H54 (cell line): ENCODE results near the gene TBCC.
"Not testable (repeated sequence)": the region's sequence is repeated elsewhere in the genome, so short reads cannot be mapped to it uniquely, and the experiment has no call there.

Source experiments
- DNase-seq: peaks from one replicate; pipeline ENCODE4 v3.0.0; 2011; ENCODE audit warnings: low spot score, mixed read lengths; ENCODE audit not compliant: insufficient read length
- FAIRE-seq: peaks from 3 replicates; lab custom pipeline; 2011; peaks lifted over from hg19 to GRCh38; lab: Jason Lieb, UNC
- POLR2A ChIP-seq: IDR thresholded peaks from 2 replicates; pipeline ENCODE4 v1.6.1; 2011; ENCODE audit warnings: low read depth, mild to moderate bottlenecking, low read length

Gene TBCC

DNA sequence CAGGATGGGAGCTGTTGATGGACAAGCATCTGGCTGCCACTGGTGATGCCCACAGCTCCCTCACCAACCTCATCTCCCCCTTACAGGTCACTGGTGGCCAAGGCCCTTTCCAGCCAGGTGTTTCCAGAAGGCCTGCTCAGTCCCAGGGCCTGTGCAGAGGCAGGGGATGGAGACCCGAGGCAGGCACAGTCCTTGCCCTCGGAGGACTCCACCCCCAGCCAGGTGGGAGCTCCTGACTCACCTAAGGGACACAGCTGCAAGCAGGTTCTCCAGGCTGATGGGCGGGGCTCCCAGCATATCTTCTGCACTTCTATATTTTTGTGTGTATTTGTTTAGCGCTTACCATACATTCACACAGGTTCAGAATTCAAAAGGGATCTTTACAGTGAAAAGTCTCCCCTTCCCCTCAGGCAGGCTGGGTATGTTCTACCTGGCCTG is 40.9 kb downstream of the TBCC start:
- no peak for TF ChIP-seq POLR2A
- FAIRE-seq (no peak), DNase-seq (no peak)

- DNase-seq (no peak), FAIRE-seq (no peak)
- no peak for TF ChIP-seq POLR2A
Observed at GRCh38 chr6:42704251-42704936, 41.5 kb downstream of the TBCC start.

DNA sequence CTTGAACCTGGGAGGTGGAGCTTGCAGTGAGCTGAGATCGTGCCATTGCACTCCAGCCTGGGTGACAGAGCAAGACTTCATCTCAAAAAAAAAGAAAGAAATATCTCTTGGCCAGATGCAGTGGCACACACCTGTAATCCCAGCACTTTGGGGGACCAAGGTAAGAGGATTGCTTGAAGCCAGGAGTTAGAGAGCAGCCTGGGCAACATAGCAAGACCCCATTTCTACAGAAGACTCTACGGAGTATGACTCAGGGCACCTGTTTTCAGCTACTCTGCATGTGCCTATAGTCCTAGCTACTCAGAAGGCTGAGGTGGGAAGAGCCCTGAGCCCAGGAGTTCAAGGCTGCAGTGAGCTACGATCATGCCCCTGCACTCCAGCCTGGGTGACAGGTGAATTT is 43.1 kb downstream of the TBCC start:
- FAIRE-seq, DNase-seq: not testable (repeated sequence)

- no peak for TF ChIP-seq POLR2A
- FAIRE-seq = peak; percentile 11
- DNase-seq = peak; percentile 50
Observed at GRCh38 chr6:42702200-42702599, 43.7 kb downstream of the TBCC start.

DNA sequence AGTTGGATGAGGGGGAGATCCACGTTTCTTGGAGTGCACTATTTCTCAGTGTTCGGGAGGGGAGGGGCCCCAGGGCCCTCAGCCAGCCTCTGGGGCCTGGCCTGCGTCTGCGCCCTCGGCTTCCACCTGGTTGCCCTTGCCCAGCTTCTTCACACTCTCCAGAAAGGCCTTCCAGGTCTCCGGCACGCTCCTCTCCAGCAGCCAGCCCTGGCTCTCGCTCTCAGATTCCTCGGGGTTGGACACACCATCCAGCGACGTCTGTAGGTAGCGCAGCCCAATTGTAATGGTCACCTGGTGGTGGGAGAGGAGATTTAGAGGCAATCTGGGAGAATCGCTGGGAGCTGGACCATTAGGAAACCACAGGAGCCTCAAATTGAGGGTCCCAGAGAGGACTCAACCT is 47.7 kb downstream of the TBCC start:
- DNase-seq (no peak), FAIRE-seq (no peak)

GRCh38 chr6:42697268-42697655 is 48.6 kb downstream of the TBCC start:
- DNase-seq = no peak
- TF ChIP-seq POLR2A = no peak

More for the DNA sequence above, 47.7 kb downstream of the TBCC start:
- TF ChIP-seq POLR2A = no peak

GRCh38 chr6:42696526-42697267 is 49.2 kb downstream of the TBCC start:
- no peak for FAIRE-seq
- no peak for DNase-seq
- TF ChIP-seq POLR2A = no peak

More at GRCh38 chr6:42697268-42697655, 48.6 kb downstream of the TBCC start:
- no peak for FAIRE-seq

DNA sequence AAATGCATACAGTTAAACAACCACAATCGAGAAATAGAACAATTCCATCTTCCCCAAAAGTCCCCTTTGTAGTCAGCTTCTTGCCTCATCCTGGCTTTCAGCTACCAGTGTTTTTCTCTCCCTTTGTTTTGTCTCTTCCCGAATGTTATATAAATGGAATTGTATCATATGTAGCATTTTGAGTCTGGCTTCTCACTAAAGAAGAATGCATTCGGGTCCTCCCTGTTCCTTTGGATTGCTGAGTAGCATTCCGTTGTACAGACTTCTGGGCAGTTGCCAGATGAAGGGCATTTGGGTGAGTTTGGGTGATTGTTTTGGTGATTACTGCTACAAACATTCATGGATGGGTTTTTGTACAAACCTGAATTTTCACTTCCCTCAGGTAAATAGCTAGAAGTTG is 51.3 kb downstream of the TBCC start:
- TF ChIP-seq POLR2A = no peak
- FAIRE-seq = no peak
- peak; percentile 21 for DNase-seq
